MV-4-11 (cell line): Measurements from ENCODE around the gene VWF.
A peak's percentile ranks its signal among the peaks of the same experiment; 100 is the strongest.
"Not testable (repeated sequence)": the region's sequence is repeated elsewhere in the genome, so short reads cannot be mapped to it uniquely, and the experiment has no call there.

Source experiments
- DNase-seq: peaks from one replicate; lab custom pipeline; 2025; lab: John Stamatoyannopoulos, UW

The VWF gene

GRCh38 chr12:6124411-6125309, at the start of gene VWF:
VWF (minus strand) TSS chr12:6124670; CDS start chr12:6123196, 1,474 bp downstream.
- no peak for DNase-seq

GRCh38 chr12:6172862-6173261, 48.4 kb upstream of the VWF start:
- DNase-seq, result no peak

GRCh38 chr12:6172086-6172485, 47.6 kb upstream of the VWF start:
- DNase-seq, result no peak

- DNase-seq, result no peak
These were observed 47.0 kb upstream of the VWF start for GRCh38 chr12:6171409-6172015.

GRCh38 chr12:6167327-6168280, 43.1 kb upstream of the VWF start:
- peak; percentile 97 for DNase-seq

GRCh38 chr12:6166808-6167207, 42.3 kb upstream of the VWF start:
- DNase-seq, result no peak

- DNase-seq, result no peak
These were observed 40.9 kb upstream of the VWF start for GRCh38 chr12:6165395-6165794.

GRCh38 chr12:6163416-6164060, 39.1 kb upstream of the VWF start:
- no peak for DNase-seq

GRCh38 chr12:6161124-6161882, 36.8 kb upstream of the VWF start:
- no peak for DNase-seq

- not testable (repeated sequence) for DNase-seq
These were observed 35.7 kb upstream of the VWF start for GRCh38 chr12:6160049-6160649.

- DNase-seq, result not testable (repeated sequence)
These were observed 34.9 kb upstream of the VWF start for GRCh38 chr12:6159166-6160011.

GRCh38 chr12:6158749-6159148, 34.3 kb upstream of the VWF start:
- DNase-seq, result no peak

- DNase-seq, result no peak
These were observed 33.8 kb upstream of the VWF start for GRCh38 chr12:6158255-6158654.

GRCh38 chr12:6157482-6157881, 33.0 kb upstream of the VWF start:
- no peak for DNase-seq

- no peak for DNase-seq
These were observed 30.4 kb upstream of the VWF start for GRCh38 chr12:6154730-6155459.

- DNase-seq, result not testable (repeated sequence)
These were observed 24.3 kb upstream of the VWF start for GRCh38 chr12:6148722-6149121.

- no peak for DNase-seq
These were observed 23.6 kb upstream of the VWF start for GRCh38 chr12:6148061-6148460.

- no peak for DNase-seq
These were observed 22.5 kb upstream of the VWF start for GRCh38 chr12:6146951-6147350.

- DNase-seq, result no peak
These were observed 22.0 kb upstream of the VWF start for GRCh38 chr12:6146509-6146908.
